Endothelial cell of umbilical vein (primary cell): ENCODE data around the gene EPYC.

Experiments used
- CTCF ChIP-seq, 2 donors: IDR thresholded peaks; 1 replicate in 1 of 2; 2 replicates in 1 of 2; pipeline ENCODE4 v1.5.1; 2011; ENCODE audit warnings: low read length in 2 of 2, mild to moderate bottlenecking in 2 of 2, moderate library complexity in 2 of 2, control low read depth in 1 of 2, inconsistent platforms in 1 of 2, low read depth in 1 of 2; ENCODE audit not compliant: insufficient read depth in 1 of 2; ENCODE audit errors: extremely low read depth in 1 of 2
- EZH2 ChIP-seq: IDR thresholded peaks from 2 replicates; pipeline ENCODE4 v1.6.1; 2012; ENCODE audit warnings: borderline replicate concordance, low read depth, mild to moderate bottlenecking, moderate library complexity, low read length, inconsistent platforms; ENCODE audit not compliant: severe bottlenecking
- JUN ChIP-seq: IDR thresholded peaks from 2 replicates; pipeline ENCODE4 v1.6.1; 2011; ENCODE audit warnings: borderline replicate concordance, low read depth; ENCODE audit not compliant: insufficient read length, insufficient read depth
- POLR2A ChIP-seq: IDR thresholded peaks from 2 replicates; pipeline ENCODE4 v1.6.1; 2012; ENCODE audit warnings: low read depth, mild to moderate bottlenecking, control low read depth, low read length

GRCh38 chr12:91040096-91040755 is 35.5 kb upstream of the EPYC start:
- no peak for TF ChIP-seq CTCF (IDR thresholded peaks at IDR 0.05; ENCODE audit: extremely low read depth in 1 of 2, insufficient read depth in 1 of 2, low read depth in 1 of 2, low read length in 2 of 2)
- no peak for TF ChIP-seq EZH2
- TF ChIP-seq POLR2A = no peak
- TF ChIP-seq JUN = no peak
